ENCODE results near the gene MUC2.

MUC2 gene

DNA sequence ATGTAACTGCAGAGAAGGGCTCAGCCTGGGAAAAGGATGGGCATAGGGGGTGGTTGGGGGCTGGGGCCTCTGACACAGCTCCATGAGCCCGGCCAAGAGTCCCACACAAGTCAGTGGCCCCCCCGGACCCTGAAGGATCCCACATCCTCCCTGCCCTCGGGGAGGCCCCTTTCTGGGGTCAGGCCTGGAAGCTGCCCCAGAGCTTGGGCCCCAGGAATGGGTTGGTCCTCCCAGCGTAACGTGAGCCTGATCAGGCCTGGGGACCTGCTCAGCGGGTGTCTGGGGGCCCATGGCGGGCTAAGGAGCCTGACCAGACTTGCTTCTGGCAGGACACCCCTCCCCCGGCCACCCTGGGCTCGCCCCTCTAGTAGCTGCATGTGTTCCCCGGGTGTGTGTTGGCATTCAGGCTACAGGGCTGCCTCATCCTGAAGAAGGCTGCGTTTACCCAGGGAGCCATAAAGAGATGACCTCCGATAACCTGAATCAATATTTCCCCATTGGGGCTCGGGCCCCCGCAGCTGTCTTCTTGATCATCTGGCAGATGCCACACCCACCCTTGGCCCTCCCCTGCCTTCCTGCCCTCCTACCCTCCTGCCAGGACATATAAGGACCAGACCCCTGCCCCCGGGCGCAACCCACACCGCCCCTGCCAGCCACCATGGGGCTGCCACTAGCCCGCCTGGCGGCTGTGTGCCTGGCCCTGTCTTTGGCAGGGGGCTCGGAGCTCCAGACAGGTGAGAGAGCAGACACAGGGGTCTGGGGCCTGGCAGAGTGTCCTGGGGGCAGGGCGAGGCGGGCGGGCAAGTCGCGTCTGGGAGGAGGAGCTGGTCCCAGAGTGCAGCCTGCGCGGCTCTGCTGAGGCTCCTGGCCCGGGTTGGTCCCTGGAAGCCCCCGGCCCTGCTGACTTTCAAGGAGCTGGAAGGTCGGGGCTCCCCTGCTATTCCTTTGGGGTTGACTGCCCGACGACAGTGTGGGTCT lies at the start of gene MUC2:
TSS of gene MUC2 (plus strand) at position 631 of the 978 bp plus-strand sequence.
- DNase-seq (ENCODE audit: low read depth in 2 of 2), result no peak

DNA sequence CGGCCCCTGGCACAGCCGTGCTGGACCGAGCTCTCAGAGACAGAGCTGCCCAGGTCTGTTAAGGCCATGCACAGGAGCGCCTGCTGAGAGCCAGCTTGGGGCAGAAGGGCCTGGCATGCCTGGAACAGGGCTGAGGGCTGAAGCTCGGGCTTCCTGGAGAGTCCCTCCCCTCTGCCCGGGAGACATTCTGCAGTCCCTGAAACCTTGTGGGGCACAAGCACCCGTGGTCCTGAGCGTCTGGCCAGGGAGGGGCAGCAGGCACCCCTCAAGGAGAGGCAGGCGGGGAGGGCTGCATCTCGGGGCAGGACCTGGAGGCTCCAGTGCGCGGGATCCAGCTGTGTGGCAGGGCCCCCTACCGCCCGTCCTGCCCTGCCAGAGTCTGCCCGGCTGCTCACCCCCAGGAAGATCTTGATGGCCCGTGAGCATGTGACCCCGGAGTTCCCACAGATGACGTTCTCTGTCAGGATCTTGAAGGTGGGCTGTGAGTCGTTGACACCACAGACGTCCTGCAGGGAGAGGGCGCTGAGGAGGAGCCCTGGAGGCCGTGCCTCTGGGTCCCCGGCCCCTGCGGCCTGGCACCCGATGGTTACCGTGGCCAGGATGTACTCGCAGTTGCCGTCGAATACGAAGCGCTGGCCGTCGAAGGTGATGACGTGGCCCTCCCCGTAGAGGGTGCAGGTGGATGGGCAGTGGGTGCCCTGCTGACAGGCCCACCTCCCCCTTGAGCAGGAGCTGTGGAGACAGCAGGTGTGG lies 49.1 kb upstream of the MUC2 start:
- DNase-seq (ENCODE audit: low read depth in 2 of 2), result no peak

DNA sequence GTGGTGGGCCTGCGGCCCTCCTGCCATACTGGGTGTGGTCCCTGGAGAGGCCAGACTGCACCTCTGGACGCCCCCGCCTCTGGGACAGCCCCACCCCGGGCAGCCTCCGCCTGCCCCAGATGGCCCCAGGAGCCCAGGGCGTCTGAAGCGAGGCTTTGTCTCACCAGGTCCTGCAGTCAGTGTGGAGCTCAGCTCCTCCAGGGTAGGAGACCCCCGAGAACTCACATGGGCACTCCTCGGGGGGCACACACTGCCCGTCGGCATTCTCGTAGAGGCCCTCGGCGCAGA lies 48.6 kb upstream of the MUC2 start:
- DNase-seq (ENCODE audit: low read depth in 2 of 2), result no peak

GRCh38 chr11:1026641-1027482 lies 47.8 kb upstream of the MUC2 start:
- no peak for DNase-seq (ENCODE audit: low read depth in 2 of 2)

- DNase-seq (ENCODE audit: low read depth in 2 of 2), result no peak
Observed at GRCh38 chr11:1027483-1028290, 47.0 kb upstream of the MUC2 start.

GRCh38 chr11:1028291-1028540 lies 46.5 kb upstream of the MUC2 start:
- DNase-seq (ENCODE audit: low read depth in 2 of 2), result no peak

DNA sequence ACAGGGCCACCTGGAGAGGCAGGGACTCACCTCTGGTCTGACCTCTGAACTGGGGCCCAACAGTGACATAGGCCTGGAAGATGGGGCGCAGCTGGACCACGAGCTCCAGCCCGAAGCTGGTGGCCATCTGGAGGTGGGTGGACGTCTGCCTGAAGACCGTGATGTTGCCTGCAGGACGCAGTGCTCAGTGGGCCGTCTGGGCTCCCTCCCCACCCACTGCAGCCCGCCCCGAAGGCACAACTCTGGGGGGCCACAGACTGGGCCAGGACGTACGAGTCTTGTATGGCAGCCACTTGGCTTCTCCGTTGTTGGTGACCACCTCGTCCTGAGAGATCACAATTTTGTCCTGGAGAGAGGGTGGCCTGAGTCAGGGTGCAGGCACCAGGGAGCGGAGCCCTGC lies 46.1 kb upstream of the MUC2 start:
- no peak for DNase-seq (ENCODE audit: low read depth in 2 of 2)

DNA sequence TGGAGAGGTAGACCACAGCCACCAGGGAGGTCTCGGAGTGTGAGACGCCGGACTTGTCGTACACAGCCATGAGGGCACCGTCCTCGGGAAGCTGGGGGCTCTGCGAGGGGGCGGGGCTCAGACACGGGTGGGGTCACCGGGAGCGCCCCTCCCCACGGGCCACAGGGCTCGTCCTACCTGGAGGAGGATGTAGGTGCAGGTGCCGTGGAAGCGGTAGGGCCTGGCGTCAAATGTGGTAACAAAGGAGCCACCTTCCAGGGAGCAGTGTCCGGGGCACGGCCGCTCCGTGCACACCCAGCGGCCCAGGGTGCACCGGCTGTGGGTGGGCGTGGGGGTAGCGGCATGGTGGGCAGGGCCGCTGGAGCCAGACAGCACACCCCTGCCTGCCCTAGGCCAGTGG lies 45.6 kb upstream of the MUC2 start:
- no peak for DNase-seq (ENCODE audit: low read depth in 2 of 2)

- no peak for DNase-seq (ENCODE audit: low read depth in 2 of 2)
Observed at GRCh38 chr11:1029654-1030053, 45.0 kb upstream of the MUC2 start.

DNA sequence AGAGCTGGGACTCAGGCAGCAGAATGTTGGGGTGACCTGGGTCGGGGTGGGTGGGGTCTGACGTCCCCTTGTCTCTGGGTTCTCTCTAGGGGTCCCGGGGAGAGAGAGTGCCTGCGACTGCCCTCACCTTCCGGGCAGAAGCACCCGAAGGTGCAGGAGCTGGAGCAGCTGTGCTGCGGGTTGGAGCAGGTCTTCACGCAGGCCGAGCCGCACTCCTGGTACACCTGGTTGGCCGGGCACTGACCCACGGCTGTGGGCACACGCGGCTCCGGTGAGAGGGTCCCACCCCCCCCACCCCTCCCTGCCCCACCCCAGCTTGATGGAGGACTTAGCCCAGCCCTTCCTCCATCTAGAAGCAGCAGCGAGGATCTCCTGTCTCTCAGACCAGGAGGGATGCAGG lies 44.6 kb upstream of the MUC2 start:
- no peak for DNase-seq (ENCODE audit: low read depth in 2 of 2)

GRCh38 chr11:1030556-1030955 lies 44.1 kb upstream of the MUC2 start:
- DNase-seq (ENCODE audit: low read depth in 2 of 2), result no peak

DNA sequence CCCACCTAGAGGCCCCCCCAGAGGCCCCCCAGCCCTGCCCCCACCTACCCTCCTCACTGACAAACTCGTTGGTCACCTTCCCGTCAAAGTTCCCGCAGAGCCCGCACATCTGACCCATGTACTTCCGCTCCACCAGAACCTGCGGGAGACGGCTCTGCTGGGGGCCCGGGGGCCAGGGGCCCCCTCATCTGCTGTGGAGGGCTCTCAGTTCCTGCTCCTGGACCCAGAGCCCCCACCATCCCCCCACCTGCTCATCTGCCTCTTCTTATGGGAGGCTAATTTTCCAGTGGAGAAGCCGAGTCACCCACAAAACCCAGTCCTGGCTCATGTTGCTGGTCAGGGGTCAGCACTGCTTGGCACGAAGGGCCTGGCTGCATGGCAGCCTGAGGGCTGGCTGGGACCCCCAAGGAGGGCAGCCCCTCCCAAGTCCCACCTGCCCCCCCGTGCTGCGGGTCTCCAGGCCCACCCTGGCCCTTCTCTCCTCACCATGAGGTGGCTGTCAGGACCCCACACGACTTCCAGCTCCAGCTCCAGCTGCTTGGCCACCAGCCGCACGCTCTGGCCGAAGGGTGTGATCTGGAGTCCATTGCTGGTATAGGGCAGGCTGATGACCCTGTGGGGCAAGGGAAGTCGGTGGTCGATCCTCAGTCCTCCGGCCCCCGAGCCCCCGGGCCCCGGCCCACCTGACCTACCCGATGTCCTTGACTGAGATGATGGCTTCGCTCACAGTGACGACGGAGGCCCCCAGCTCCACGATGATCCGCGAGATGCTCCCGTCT lies 43.4 kb upstream of the MUC2 start:
- DNase-seq (ENCODE audit: low read depth in 2 of 2), result no peak

DNA sequence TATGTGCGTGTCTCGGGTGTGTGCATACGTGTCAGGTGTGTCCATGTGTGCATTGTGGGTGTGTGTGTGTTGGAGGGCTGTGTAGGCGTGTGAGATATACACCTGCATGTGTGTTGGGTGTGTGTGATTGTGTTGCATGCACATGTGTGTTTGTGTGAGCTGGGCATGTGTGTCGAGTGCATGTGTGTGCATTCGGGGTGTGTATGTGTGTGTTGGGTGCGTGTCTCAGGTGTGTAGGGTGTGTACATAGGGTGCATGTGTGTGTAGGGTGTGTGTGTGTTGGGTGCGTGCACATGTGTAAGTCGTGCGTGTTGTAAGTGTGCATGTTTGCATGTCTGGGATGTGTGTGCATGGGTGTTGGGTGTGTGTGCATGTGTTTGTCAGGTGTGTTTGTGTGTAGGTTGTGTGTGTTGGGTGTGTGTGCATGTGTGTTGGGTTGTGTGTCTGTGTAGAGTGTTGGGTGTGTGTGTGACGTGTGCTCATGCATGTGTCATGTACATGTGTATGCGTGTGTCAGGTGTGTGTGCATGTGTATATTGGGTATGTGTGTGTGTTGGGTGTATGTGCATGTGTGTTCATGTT lies 42.3 kb upstream of the MUC2 start:
- DNase-seq (ENCODE audit: low read depth in 2 of 2), result no peak

GRCh38 chr11:1033016-1033798 lies 41.5 kb upstream of the MUC2 start:
- no peak for DNase-seq (ENCODE audit: low read depth in 2 of 2)

DNA sequence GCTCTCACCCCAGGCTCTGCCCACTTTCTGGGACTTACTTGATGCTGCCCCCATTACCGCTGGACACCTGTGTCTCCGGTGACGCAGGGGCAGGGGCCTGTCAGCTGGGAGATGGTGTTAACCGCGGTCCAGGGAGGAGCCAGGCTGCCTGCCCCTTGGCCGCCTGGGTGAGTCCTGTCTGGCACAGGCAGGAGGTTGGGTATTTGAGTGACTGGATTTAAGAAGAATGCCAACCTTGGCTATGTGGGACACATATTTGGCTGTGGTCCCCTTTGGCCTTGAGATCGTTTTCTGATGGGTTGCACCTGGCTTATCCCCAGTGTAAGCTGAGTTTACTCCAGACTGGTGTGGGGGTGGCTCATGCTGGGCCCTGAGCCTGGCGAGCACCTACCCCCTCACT lies 40.7 kb upstream of the MUC2 start:
- DNase-seq (ENCODE audit: low read depth in 2 of 2), result no peak

DNA sequence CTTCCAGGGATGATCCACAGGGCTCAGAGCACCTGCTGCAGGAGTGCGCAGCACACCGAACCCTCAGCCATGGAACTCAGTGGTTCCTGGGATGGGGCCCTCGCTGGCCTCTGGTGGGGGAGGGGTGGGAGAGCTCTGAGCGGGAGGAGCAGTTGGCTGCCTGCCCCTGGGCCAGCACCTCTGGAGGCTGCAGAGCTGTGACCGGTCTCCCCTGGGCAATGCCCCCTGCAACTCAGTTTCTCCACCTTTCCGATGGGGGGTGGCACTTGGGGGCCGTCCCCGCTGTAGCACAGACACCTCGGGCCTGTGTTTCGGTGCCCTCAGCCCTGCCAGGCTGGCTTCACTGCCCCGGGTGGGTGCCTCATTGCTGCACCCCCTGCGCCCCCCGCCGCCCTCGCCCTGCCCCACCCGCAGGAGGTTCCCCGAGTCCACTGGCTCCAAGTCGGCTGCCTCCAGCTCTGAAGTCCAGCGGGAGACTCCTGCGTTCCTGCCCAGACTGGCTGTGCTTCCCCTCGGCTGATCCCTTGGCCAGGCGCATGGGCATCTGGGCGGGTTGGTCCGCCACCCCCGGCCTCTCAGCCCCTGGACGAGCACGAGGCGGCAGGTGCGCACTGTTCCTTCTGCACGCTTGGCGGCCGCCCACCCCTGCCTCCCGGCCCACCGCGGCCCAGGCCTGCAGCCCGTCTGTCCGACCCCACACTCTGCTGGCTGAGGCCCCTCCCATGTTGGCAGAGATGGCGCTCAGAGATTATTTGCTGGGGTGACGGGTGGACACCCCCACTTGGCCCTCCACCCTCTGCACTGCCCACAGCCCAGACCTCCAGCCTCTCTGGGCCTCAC lies 40.0 kb upstream of the MUC2 start:
- no peak for DNase-seq (ENCODE audit: low read depth in 2 of 2)

- no peak for DNase-seq (ENCODE audit: low read depth in 2 of 2)
Observed at GRCh38 chr11:1035577-1036283, 38.9 kb upstream of the MUC2 start.

DNA sequence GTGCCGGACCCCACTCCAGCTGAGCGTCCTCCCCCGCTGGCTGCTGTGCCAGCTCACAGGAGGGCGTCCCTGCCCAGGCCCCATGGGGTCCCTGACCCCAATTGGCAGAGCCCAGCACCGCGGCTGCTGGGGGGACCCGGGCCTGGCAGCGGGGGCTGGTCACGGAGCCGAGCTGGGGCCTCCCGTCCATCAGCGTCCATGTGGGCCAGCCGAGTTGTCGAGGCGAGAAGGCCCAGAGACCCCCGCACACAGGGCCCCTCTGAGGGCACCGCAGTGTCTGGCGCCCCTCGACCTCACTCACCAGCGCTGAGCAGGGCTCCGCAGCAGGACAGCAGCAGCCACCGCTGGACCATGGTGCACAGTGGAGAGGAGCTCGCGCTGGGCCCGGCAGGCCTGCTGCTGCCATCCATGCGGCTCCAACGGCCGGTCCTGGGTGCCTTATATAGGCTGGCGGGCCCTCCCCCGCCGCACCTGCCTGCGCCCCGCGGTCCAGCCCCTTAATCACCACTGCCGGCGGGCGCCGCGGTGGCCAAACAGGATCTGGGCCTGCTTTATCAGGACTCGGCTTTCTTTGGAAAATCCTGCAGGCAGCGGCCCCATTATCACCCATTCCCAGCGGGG lies 38.3 kb upstream of the MUC2 start, which contains the start of gene MUC6:
TSS of gene MUC6 (minus strand) at position 416 of the 621 bp plus-strand sequence. CDS start at position 353, 63 bp downstream.
- no peak for DNase-seq (ENCODE audit: low read depth in 2 of 2)
